HG03095 (cell line): ENCODE data around the gene SCAMP1.

Source experiments
- ATAC-seq: cut with Tn5 transposase; IDR thresholded peaks from one replicate; pipeline ENCODE4 v1.9.1; 2021; ENCODE audit warnings: moderate library complexity; ENCODE audit not compliant: unreplicated experiment

SCAMP1 gene

DNA sequence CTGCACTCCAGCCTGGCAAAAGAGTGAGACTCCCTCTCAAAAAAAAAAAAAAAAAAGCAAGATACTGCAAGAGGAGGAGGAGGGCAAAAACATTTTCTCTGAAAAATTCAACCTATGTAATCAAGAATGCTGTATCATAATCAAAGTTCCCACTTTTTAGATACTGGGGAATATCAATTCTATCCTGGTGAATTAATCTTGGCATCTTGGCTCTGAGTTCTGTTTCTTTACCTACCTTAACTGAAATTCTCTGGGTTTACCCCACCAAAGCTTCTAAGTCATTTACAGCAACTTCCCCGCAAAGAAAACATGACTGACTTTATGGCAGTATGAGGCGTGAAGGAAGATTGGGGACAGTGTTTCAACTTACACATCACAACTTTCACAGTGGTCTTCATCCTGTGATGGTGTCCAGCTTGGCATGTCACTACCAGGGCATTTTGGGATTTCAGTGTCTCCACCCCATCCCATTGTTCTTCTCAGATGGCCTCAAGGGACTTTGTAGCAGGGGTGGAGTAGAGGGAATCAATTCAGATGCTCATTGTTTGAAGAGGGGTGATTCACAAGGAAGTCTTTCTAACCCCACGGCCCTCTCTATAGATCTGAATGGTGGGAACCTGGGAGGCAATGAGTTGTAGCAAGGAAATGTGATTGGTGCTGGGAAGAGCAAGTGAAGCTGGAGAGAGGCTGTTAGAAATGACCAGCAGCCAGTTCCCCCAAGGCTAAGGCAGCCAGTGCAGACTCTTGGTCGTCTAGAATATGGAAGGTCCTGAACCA is 130.5 kb downstream of the SCAMP1 start:
- ATAC-seq = no peak

DNA sequence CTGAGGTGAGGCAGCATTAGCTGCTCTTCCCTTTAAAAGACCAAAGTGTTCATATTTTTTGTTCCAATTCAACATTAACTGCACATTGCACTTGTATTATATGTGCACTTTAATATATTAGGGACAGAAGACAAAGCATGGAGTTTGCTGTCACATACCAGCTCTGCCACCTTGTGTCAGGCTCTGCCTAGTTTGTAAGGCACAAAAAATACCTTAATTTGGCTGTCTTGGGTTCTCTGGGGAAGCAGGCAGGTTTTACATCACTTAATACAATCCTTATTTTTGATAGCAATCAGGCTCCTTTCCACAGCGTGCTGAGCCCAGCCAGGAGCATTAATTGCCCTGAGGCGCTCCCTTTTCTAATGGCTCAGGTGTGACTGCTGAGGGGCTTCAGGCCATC is 131.8 kb downstream of the SCAMP1 start:
- no peak for ATAC-seq

DNA sequence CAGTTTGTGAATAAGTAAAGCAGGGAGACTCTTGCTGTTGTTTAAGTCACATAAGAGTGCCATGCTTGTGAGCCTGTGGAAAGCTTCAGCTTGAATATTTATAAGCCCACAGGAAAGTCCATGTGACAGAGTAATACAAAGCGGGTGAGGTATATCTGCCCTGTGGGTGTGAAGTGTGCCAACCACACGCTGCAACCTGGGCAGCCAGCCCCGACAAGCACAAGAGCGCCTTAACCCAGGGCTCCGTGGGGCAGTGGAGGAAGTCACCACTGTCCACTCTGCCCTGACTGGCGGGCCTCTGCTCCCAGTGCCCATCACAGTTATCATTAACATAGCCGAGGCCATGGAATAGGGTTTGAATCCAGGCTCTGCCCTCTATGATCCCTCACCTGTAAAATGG is 132.2 kb downstream of the SCAMP1 start:
- ATAC-seq = no peak

DNA sequence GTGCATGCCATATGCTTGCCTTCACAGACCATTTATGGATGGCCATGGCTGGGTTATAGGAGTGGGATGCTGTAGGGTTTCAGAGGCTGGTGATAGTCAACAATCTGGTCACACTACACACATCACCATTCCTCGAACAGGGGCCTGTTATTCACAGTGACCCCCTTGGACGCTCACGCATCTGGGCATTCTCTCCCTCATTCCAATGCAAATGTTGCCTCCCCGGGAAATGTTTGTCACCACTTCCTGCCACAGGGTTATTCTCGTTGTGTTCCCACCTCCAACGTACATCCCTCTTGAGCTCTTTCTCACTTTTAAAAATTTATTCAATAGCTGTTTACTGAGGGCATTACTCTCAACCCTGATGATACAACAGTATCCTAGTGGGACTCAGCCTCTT is 135.4 kb downstream of the SCAMP1 start:
- no peak for ATAC-seq

DNA sequence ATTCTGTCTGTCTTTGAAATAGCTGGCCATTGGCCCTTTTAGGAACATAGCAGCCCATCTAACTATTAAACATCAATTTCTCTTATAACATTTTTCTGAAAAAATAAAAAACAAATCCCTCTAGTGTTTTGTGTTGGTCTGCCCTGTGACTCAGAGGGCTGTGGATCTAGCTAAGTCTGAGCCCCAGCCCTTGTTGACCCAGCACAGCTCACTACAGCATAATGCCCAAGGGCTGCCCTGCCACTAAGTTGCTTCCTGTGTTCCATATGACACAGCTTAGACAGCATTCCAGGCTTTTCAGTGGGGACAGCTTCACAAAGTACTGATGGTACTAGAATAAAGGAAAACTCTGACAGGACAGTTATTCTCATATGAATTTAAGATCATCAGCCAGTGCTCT is 136.0 kb downstream of the SCAMP1 start:
- no peak for ATAC-seq

DNA sequence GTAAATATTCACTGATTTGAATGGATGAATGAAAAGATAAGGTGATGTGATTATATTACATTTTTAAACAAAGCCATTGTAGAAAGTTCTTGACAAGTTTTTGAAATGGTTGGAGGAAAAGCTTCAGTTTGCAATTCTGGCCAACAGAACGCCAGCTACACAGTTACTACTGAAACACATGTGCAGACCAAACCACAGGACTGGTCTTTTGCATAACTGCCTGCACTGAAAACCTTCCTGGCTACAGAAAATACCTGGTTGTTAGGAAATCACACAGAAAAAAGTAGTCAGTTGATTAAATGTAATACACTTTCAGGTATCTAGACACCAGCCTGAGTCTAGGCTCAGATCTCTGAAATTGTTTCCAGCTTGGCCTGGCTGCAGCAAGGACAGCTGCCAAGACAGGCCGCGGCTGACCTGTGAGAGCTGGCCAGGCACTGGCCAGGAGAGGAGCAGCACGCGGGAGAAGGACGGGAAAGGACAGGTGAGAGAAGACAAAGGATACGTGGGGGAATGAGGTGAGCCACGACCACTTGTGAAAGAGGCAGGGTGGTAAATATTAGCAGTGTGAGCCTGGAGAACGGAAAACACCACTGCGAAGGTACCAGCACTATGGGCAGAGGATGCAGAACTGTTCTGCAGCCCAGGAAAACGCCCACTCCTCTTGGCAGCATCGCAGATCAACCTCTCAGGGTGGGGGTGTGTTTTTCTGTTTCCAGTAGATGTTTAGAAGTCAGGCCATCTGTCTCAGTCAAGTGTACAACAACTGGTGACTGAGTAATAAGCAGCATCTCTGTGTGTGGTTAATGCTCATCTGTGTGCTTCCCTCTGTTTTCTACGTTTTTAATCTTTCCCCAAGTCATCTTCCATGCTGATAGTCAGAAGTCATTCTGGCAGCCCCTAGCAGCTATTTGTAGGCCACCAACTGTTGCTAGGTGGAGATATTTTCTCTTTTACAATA is 137.4 kb downstream of the SCAMP1 start:
- ATAC-seq = peak; percentile 49

DNA sequence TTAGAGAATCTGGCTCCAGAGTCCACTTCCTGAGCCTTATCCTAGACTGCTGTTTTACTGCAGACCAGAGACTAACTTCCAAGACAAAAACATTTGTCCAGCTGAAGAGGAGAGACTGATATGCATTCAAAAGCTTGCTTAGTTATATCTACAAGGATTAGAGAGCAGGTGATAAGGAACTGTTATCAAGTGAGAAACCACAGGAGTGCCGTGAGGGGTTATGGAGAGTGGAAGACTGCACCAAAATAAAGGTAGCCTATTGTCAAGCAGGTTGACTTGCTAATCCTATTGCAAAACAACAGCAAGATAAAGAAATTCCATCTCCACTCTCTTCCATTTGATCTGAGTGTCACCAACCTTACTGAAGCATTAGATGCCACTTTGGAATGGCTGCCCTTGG is 139.1 kb downstream of the SCAMP1 start:
- no peak for ATAC-seq

DNA sequence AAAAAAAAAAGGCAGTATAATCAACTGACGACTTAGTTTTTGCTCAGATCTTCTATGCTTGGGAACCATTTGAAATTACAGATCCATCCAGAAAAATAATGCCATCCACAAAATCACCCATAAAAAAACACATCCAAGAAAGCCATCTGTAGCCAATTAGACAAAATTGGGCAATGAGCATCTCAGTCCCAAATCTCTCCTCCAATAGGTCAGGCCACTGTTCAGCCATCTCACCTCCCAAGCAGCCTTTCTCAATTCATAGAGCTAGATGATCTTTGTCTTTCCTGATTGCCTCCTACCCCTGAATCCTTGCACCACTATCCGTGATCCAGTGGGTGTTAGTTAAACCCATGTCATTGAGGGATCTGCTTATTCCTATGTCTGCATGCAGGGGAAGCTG is 139.6 kb downstream of the SCAMP1 start:
- ATAC-seq = no peak

DNA sequence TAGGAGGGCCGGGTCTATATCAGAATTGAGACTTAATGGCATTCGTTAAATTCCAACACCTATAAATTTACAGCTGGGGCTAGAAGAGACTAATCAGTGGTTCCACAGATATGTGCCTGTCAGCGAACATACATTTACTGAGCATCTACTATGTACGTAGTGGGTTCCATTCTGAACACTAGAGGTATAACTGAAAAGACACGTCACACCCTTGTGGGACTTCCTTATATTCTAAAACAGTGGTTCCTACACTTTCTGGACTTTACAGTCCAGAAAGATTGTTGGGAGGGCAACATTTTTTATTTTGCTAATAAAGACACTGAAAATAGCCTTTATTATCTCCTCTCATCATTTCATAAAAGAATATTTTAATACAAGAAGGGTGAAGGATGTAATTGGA is 140.5 kb downstream of the SCAMP1 start:
- no peak for ATAC-seq

DNA sequence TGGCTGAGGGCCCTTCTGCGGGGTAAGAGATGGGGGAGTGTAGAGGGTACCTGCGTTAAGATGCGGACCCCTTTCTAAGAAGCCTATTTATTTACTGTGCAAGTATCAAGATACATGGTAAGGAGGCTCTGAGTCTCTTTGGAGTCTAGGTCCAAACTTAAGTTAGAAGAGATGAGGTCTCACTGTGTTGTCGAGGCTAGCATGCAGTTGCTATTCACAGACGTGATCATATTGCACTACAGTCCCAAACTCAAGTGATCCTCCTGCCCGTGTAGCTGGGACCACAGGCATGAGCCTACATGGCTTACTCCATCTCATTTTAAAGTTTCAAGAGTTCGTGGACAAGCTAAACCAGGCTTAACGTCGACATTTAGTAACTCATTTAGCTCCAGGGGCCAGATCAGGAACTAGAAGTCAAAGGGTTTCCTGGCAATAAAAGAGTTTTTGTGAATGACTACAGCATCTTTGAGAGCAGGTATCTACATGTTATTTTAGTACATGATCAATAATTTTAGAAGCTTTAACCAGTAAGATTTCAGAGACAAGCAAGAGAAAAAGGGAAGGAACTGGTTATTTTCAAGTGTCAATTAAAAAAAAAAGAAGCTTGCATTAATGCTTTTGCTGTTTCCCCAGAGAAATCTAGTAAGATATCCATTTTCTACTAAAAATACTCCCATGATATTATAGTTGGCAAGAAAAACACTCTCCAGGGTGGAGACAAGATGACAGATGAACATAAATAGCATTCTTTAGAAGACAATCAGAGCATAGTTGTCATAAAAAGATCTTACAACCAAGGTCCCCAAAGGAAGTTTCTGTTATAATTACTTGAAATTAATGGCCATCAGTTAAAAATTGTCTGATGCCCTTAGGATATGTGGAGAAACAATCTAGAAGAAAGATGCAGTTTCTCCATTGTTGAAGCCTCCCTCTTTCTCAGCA is 141.3 kb downstream of the SCAMP1 start:
- ATAC-seq = no peak

DNA sequence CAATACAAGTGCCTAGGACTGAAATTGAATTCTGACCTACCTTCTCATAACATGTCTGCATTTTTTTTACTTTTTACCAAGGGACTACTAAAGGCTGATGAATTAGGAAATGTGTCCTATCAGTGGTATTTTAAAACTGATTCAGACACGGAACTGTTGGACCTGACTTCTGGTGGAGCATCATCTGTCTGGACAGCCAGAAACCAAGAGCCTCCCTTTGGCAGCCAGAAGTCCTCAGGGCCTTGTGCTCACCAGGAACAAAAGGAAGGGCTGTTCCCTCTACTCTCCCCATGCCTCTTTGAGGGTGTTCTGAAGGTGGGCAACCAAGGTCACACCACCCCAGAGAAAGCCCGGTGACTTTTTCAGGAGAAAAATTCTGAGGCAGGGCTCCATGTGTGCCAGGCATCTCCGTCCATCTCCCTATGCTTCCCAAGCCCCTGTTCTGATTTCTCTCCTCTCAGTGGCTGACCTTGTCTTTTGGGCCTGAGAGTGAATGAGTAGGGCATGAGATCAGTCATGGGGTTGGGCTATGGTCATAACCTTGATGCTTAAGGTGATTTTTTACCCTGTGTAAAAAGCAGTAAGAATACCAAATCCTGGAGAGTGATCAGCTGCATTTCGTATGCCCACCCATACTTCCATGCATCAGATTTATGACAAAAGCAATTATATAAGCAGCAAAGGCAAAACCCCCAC is 143.7 kb downstream of the SCAMP1 start:
- ATAC-seq = no peak

DNA sequence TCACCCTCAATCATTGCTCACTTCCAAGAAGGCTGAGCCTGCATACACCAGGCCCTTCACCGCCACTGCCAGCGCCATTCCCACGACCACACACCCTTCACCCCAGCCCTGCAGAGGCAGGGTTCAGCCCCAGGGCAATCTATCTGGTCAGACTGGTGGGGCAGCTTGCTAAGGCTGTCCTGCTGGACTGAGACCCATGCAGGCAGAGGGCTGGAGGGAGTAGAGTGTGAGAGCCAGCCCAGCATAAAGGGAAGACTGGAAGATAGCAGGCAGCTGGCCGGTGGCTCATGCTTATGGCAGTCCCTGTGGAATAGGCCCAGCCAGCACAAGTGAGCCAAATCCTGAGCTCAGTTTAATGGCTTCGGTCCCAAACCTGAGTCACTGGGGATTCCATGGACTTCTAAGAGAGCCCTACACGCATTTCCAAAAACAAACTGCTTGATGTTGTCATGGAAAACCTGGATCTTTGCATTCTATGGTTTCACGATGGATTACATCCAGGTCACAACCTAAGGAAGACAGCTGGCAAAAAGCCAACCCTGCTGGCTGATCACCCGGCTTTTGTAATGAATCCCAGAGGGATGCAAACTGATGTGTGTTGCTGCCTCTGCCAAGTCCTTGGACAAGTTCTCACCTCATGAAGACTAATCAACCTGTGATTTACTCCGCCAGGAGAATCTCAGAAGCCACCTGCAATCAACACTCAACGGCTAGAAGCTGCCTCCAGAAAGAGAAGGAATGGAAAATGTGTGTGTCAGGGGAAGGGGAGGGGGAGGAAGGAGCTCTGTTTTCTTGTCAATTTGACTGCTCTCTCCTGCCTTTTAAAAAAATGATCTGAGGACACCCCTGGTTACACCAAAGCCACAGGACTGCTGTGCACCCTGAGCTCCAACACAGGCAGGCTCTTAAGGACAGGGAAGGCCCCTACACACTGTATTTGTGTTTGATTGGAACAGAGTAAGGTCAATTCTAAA is 144.6 kb downstream of the SCAMP1 start:
- ATAC-seq = no peak

DNA sequence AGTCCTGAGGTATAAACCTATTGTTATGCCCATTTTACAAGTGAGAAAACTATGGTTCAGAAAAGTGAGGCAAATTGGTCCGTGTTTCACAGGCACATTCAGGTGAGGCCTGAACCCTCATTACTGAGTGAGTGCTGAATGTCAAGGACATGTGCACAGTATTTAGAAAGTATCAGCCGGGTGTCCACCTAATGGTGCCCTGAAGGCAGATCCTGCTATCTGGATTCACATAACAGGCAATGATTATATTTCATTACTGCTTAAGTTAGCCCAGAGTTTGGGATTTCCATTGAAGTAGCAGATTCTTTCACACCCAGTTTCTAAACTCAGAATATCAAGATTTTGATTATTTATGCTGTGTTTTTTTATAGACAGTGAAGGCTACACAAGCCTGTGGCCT is 145.4 kb downstream of the SCAMP1 start:
- ATAC-seq = no peak

DNA sequence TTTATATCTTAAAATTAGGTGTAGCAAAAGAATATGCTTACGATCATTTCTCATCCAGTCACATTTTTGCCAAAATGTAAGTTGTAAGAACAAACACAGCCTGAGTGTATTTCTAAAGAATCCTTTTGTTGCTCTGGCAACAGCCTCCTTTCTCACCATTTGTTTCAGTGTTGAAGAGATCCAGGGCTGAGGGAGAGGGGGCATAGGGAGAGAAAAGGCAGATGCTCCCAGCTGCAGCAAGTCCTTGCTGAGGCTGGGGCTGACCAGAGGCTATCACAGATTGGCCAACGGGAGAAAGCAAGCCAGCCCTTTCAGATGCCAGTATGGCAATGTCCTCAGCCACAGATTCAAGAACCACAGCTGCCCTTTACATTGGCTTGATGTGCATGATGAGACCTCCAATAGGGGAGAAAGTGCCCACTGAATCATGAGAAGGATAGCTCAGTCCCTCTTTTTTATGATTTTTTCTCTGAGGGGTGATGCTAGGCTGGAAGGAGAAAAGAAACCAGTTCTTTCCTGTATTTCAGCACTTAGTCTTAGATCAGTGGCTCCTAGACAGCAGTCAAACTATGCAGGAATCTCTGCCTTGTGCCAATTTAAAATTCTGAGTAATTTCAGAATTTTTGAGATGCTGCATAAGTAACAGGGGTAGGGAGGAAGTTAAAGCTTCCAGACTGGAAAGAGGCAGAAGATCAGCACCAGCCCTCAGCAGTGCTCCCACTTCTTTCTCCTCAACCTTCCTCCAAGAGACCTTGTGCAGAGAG is 146.0 kb downstream of the SCAMP1 start:
- no peak for ATAC-seq

DNA sequence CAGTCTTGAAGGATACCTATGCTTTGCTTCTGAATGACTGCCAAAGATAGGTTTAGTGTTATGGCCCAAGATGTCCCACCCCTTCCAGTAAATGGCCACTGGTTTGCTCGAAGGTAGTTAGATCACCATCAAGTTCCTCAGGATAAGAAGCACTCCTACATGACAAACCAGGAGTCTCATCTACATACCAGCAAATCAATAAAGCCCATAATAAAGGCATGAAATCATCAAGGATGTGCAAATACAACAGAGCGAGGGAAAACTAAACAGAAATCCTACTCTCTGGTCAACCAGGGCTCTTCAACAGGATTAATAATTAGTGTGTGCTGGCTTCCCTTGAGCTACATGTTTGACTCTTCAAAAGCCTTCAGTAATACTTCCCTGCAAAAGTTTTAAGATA is 147.1 kb downstream of the SCAMP1 start:
- no peak for ATAC-seq

DNA sequence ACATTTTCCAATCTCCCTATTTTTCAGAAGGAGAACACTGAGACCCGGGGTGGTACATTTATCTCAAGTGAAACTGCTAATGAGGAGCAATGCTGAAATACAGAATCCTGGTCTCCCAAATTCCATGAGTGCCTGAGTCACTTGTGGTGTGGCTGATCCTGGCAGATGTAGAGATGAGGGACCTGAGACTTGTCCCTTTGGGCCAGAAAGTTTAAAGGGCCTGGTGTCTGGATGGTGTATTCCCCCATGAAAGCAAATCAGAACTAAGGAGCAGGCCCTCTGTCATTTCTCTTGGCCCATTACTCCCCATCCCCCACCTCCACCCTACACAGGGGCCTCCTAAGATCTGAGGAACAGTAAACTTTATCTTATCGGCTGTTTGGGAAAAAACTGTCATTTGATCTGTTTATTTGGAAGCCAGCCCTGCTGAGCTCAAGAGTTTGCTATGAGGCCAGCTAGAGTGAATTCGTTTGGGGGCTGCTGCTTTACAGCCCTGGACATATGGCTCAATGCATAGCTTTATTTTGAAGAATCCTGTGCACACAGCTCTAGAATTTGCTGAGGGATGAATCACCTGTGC is 147.9 kb downstream of the SCAMP1 start:
- no peak for ATAC-seq

DNA sequence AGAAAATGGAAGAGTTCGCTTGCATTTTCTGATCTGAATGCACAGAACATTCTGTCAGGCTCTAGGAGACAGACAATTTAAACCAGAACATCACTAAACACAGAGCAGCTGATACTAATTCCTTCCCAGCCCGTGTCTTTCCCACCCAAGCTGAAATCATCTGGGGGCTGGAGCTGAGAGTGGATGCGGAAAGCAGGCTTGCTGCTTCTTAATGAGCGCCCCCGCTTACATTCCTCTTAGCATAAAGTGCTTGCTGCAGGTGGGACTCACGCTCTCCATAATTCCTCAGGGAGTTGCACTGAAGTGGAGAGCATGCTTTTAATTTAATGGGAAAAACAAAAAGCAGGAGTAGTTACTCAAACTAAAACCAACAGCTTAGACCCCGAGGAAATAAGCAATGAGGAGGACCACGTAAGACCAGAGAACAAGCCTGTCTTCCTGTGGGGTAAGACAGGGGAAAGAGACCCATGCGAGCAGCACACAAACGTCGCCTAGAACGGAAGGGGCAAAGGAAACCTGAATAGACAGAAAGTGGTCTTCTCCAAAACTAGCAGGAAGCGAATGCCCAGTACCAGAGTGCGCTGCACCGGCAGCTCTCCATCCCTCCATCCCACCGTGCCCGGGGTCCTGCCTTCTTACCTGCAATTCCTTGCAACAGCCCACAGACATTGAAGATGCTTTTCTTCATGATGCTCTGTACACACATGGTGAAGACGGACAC is 148.9 kb downstream of the SCAMP1 start:
- ATAC-seq = no peak
